Loucy (cell line): ENCODE results near the gene SLAMF7.

Experiments
- EZH2phosphoT487 ChIP-seq: fragments of 200-600 bp; IDR thresholded peaks from 2 replicates; pipeline ENCODE4 v1.6.1; 2018; ENCODE audit warnings: antibody characterized with exemption, mild to moderate bottlenecking, moderate library complexity, borderline replicate concordance
- TF ChIP-seq, protein P1 (sequence below): fragments of 200-600 bp; sonication (generic); conservative IDR thresholded peaks from 2 replicates; pipeline ENCODE4 v1.5.1; 2014; ENCODE audit warnings: mild to moderate bottlenecking, antibody characterized with exemption, low read length

- TF ChIP-seq, protein P1, sequence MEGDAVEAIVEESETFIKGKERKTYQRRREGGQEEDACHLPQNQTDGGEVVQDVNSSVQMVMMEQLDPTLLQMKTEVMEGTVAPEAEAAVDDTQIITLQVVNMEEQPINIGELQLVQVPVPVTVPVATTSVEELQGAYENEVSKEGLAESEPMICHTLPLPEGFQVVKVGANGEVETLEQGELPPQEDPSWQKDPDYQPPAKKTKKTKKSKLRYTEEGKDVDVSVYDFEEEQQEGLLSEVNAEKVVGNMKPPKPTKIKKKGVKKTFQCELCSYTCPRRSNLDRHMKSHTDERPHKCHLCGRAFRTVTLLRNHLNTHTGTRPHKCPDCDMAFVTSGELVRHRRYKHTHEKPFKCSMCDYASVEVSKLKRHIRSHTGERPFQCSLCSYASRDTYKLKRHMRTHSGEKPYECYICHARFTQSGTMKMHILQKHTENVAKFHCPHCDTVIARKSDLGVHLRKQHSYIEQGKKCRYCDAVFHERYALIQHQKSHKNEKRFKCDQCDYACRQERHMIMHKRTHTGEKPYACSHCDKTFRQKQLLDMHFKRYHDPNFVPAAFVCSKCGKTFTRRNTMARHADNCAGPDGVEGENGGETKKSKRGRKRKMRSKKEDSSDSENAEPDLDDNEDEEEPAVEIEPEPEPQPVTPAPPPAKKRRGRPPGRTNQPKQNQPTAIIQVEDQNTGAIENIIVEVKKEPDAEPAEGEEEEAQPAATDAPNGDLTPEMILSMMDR, result no peak
- no peak for TF ChIP-seq EZH2phosphoT487
These were observed 3.5 kb downstream of the SLAMF7 start for GRCh38 chr1:160742428-160743127.
